DMS153 treated with DMSO at 0.1 percent for 48 hours (cell line): Measurements from ENCODE around the gene WAPL.
"Not testable (repeated sequence)": the region's sequence is repeated elsewhere in the genome, so short reads cannot be mapped to it uniquely, and the experiment has no call there.

Experiments
- DNase-seq: peaks from one replicate; lab custom pipeline; 2025; ENCODE audit not compliant: unreplicated experiment; lab: John Stamatoyannopoulos, UW

The WAPL gene

GRCh38 chr10:86525713-86526112 lies 4.1 kb upstream of the WAPL start:
- not testable (repeated sequence) for DNase-seq

GRCh38 chr10:86524225-86524962 lies 2.8 kb upstream of the WAPL start:
- no peak for DNase-seq

- DNase-seq: no peak
Observed at GRCh38 chr10:86523348-86523747, 1.8 kb upstream of the WAPL start.

DNA sequence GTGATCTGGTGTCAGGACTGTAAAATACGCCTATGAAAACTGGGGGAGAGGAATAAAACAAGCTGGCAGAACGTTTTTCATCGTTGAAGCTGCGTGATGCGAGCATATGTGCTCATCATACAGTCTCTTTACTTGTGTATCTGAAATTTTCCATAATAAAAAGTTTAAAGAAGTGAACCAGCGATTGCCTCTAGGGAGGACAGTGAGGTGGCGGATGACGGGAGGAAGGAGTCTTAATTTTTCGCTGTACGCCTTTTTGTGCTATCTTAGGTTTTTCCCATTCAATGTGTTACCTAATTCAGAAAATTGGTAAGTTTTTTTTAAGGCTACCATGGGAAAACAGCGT lies 891 bp upstream of the WAPL start:
- no peak for DNase-seq

GRCh38 chr10:86520871-86521677 lies 518 bp downstream of the WAPL start:
- DNase-seq: no peak

DNA sequence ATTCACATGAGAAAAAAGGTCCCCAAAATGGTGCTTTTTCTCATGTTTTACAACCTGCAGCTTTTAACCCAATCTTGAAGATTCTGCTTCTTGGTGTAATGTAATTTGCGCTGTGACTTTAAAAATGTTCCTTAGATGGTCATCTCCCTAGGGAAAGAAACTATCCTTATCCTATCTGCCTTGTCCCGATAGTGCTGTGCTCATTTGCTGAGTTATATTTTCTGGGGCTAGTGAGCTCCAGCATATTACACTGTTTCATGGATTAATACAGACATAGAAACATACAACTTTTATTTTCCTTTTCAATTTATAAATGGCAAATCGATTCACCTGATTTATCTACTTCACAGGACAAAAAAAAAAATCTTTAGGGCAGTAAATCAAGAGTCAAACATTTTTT lies 2.8 kb downstream of the WAPL start:
- no peak for DNase-seq

DNA sequence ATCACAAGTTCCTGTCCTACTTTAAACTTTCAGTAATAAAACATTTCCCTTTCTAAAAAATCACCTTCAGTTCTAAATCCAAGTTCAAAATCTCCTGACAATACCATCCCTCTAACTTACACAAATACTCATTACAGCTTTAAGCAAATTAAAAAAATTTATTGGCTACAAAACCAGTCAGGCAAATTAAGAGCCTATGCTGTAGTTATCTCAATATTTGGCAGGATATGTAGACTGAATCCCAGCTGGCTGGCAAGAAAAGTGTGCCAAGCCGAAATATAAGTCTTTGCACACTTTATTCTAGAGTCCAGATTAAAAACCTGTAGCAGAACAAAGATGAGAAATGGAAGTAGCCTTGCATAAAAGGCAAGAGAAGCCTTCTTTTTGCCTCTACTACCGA lies 9.5 kb downstream of the WAPL start:
- DNase-seq: no peak

GRCh38 chr10:86511027-86511865 lies 10.3 kb downstream of the WAPL start:
- DNase-seq: no peak

GRCh38 chr10:86509145-86509544 lies 12.4 kb downstream of the WAPL start:
- DNase-seq: no peak

DNA sequence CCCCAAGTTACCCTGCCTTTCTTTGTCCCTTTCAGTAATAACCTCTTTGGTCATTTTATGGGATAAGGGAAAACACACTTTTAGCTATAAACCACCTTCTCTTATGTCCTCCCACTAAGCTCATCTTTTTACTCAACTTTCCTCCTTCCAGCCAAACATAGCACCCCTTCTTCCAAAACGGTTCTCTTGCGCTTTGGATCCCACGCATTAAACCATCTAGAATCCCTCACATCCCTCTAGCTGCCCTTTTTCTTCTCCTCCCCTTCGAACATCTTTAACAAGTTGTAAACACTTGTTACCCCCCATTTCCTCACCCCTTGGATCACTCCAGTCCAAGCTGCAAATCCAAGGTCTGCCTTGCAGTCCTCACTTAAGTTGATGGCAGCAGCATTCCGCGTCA lies 13.4 kb downstream of the WAPL start:
- no peak for DNase-seq

DNA sequence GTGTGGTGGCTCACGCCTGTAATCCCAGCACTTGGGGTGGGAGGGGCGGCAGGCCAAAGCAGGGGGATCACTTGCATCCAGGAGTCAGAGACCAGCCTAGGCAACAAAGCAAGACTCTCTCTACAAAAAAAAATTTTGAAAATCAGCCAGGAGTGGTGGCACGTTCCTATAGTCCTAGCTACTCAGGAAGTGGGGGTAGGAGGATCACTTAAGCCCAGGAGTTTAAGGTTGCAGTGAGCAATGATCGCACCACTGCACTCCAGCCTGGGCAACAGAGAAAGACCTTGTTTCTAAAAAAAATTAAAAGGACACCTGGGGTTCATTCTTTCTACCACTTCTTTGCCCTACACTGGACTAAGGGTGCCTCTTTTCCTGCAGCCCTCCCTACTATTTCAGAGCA lies 15.1 kb downstream of the WAPL start:
- DNase-seq: no peak

GRCh38 chr10:86506062-86506461 lies 15.5 kb downstream of the WAPL start:
- no peak for DNase-seq

GRCh38 chr10:86504510-86504909 lies 17.1 kb downstream of the WAPL start:
- DNase-seq: no peak

DNA sequence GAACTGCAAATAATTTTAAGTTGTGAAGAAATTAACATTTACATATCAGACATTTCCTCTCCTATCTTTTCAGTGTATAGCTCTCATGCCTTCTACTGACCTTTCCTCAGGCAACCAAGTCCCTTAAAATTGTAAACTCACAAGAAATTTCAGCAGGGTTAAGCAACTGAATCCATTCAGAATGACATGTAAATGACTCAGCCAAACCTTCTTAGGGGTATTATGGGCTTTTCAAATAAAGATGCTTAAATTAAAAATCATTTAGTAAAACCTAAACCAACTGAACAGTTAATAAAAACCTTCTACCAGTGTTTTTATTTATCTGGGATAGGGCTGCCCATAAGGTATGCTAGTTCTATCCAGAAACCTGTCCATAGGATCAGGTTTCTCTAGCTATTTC lies 20.7 kb downstream of the WAPL start:
- no peak for DNase-seq

- no peak for DNase-seq
Observed at GRCh38 chr10:86498598-86498997, 23.0 kb downstream of the WAPL start.

DNA sequence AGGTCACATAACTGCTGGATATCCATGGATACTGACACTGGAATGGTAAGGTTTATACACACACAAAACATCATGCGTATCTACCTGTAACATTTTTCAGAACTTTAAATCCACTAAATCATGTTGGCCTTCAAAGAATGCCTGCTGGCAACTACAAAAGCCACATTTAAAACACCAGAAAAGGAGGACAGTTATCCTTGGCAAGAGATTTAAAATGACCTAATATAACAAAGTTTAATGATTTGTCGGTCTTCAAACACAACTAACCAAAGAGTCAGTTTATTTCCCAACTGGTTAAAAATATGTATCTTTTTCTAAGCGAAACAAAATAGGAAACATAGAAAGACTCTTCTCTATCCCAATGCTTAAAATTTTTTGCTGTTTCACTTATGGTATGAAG lies 24.0 kb downstream of the WAPL start:
- DNase-seq: no peak

DNA sequence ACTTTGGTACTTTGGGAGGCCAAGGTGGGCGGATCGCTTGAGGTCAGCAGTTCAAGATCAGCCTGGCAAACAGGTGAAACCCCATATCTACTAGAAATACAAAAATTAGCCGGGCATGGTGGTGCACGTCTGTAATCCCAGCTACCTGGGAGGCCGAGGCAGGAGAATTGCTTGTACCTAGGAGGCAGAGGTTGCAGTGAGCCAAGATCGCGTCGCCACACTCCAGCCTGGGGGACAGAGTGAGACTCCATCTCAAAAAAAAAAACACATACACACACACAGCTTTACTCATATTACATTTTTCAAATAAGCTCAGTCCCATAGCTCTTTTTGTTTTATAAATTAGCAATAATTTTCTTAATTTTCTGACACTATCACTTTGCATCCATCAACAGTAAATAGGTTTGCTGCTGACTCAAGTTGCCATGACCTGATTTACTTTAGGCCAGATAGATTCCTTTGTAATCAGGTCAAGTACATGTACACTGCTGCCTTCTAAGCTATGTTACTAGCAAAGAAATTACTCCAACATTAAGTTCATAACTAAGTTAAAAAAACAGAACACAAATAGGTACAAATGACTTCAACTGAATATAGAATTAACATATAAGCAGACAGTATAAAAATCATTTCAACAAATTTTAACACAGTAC lies 31.5 kb downstream of the WAPL start:
- DNase-seq: no peak

- DNase-seq: no peak
Observed at GRCh38 chr10:86489071-86489810, 32.4 kb downstream of the WAPL start.

DNA sequence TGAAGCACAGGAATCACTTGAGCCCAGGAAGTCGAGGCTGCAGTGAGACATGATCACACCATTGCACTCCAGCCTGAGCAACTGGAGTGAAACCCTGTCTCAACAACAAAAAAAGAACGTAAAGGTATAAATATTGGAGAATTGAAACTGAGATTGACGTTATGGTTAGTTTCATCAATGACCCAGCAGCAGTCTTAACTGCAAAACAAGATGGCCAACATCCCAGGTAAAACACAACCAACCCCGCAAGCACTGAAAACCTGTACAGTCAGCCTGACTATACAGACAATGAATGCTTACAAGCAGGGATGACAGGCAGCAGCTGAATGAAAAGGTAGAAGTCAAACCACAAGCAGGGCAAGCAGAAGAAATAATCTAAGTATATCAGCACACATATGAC lies 34.7 kb downstream of the WAPL start:
- DNase-seq: no peak

- no peak for DNase-seq
Observed at GRCh38 chr10:86483664-86484063, 37.9 kb downstream of the WAPL start.

GRCh38 chr10:86481761-86482160 lies 39.8 kb downstream of the WAPL start:
- no peak for DNase-seq
